ENCODE data around the gene DEDD2.

DNA sequence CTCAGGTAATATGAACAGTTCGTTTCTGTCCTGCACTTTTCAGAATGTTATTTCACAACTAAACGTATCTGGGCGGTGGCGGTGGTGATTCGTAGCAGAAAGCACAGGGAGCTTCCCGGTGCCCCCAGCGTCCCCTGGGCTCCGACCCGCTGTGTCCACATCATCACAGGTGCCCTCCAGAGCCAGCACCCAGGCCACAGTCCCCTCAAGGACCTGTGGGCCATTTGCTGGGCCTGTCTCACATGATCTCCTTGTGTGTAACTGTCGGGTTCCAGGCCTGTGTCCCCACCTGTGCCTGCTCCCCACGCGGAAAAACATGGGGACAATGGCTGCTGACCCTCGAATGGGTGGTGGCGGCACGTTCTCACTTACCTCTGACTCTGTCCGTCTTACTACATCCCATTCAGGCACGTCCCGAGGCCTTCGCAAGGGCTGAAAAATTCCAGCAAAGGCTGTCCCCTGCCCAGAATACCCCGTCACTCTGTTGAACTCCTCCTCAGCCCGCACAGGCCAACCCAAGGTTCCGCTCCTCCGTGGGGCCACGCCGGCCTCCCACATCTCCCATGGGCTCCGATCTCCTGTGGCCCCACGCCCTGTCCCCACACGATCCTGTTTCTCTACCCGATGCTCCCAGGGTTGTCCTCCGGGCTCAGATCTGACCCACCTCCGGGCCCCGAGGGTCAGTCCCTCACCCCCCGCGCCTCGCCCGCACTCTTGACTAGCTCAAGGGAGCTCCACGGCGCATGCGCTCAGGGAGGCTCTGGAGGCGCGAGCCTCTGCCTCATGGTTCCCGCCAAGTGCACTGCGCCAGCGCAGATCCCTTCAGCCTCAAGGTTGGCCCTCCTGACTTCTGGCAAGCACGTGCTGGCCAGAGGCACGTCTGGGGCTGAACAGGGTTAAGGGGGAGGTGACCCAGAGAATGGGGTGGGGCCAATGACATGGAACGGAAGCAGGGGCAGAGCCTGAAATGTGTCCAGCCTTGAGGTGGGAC lies 21.2 kb downstream of the DEDD2 start:
- TF ChIP-seq, protein P1, sequence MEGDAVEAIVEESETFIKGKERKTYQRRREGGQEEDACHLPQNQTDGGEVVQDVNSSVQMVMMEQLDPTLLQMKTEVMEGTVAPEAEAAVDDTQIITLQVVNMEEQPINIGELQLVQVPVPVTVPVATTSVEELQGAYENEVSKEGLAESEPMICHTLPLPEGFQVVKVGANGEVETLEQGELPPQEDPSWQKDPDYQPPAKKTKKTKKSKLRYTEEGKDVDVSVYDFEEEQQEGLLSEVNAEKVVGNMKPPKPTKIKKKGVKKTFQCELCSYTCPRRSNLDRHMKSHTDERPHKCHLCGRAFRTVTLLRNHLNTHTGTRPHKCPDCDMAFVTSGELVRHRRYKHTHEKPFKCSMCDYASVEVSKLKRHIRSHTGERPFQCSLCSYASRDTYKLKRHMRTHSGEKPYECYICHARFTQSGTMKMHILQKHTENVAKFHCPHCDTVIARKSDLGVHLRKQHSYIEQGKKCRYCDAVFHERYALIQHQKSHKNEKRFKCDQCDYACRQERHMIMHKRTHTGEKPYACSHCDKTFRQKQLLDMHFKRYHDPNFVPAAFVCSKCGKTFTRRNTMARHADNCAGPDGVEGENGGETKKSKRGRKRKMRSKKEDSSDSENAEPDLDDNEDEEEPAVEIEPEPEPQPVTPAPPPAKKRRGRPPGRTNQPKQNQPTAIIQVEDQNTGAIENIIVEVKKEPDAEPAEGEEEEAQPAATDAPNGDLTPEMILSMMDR (IDR thresholded peaks at IDR 0.05; ENCODE audit: poor library complexity, severe bottlenecking): no peak
- TF ChIP-seq, protein P2, sequence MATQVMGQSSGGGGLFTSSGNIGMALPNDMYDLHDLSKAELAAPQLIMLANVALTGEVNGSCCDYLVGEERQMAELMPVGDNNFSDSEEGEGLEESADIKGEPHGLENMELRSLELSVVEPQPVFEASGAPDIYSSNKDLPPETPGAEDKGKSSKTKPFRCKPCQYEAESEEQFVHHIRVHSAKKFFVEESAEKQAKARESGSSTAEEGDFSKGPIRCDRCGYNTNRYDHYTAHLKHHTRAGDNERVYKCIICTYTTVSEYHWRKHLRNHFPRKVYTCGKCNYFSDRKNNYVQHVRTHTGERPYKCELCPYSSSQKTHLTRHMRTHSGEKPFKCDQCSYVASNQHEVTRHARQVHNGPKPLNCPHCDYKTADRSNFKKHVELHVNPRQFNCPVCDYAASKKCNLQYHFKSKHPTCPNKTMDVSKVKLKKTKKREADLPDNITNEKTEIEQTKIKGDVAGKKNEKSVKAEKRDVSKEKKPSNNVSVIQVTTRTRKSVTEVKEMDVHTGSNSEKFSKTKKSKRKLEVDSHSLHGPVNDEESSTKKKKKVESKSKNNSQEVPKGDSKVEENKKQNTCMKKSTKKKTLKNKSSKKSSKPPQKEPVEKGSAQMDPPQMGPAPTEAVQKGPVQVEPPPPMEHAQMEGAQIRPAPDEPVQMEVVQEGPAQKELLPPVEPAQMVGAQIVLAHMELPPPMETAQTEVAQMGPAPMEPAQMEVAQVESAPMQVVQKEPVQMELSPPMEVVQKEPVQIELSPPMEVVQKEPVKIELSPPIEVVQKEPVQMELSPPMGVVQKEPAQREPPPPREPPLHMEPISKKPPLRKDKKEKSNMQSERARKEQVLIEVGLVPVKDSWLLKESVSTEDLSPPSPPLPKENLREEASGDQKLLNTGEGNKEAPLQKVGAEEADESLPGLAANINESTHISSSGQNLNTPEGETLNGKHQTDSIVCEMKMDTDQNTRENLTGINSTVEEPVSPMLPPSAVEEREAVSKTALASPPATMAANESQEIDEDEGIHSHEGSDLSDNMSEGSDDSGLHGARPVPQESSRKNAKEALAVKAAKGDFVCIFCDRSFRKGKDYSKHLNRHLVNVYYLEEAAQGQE (IDR thresholded peaks at IDR 0.05; ENCODE audit: borderline replicate concordance): no peak
- no peak for TF ChIP-seq EZH2 (IDR thresholded peaks at IDR 0.05; ENCODE audit: borderline replicate concordance, insufficient read depth, low read length, poor library complexity, severe bottlenecking)
- no peak for TF ChIP-seq POLR2AphosphoS5 (IDR thresholded peaks at IDR 0.05)
- no peak for TF ChIP-seq EP300 (conservative IDR thresholded peaks at IDR 0.05; ENCODE audit: poor library complexity, severe bottlenecking)
- TF ChIP-seq RAD21 (conservative IDR thresholded peaks at IDR 0.05): no peak
- TF ChIP-seq SMC3 (conservative IDR thresholded peaks at IDR 0.05; ENCODE audit: poor library complexity): no peak
